A673 (cell line): ENCODE measurements around the gene METTL14. TPM values are rescaled to one million over a fixed set of nuclear protein-coding genes. Genes with fewer than 3 reads are reported as not detected.

Experiments
- BruUV-seq: library from RNA; stranded (reverse); fragments of 400-500 nt; replicated peaks from 2 replicates; lab custom pipeline; 2021; lab: Mats Ljungman, UMichigan
- CTCF ChIA-PET: fragments of 300-600 bp; sonication (Branson Sonifier 250); formaldehyde crosslinking; loops from one replicate; lab custom pipeline; 2022; ENCODE audit warnings: antibody characterized with exemption; lab: Charles Lee
- POLR2A ChIA-PET: fragments of 300-600 bp; sonication (Branson Sonifier 250); formaldehyde crosslinking; loops from one replicate; lab custom pipeline; 2022; ENCODE audit warnings: antibody characterized with exemption; ENCODE audit not compliant: low non-redundant PET; lab: Charles Lee
- DNase-seq: peaks from one replicate; pipeline ENCODE4 v3.0.0-alpha.2; 2015; ENCODE audit warnings: low spot score
- H3K27ac ChIP-seq: fragments of 200-600 bp; sonication (generic); 2 replicates; pipeline ENCODE4 v1.5.1; 2016; ENCODE audit warnings: mixed run types, low read depth, mild to moderate bottlenecking, mixed read lengths, antibody characterized with exemption, low read length; ENCODE audit not compliant: poor library complexity, severe bottlenecking
- H3K27me3 ChIP-seq: fragments of 200-600 bp; sonication (generic); replicated peaks from 2 replicates; pipeline ENCODE4 v1.6.1; 2017; ENCODE audit warnings: mixed run types, low read depth, mild to moderate bottlenecking, mixed read lengths, antibody characterized with exemption, low read length; ENCODE audit not compliant: insufficient read depth, poor library complexity
- H3K36me3 ChIP-seq: fragments of 200-600 bp; sonication (generic); 2 replicates; pipeline ENCODE4 v1.6.1; 2016; ENCODE audit warnings: mixed run types, mild to moderate bottlenecking, mixed read lengths, antibody characterized with exemption, low read length; ENCODE audit not compliant: insufficient read depth, poor library complexity, severe bottlenecking
- H3K4me1 ChIP-seq: fragments of 200-600 bp; sonication (generic); 2 replicates; pipeline ENCODE4 v1.6.1; 2017; ENCODE audit warnings: mixed run types, mild to moderate bottlenecking, mixed read lengths, antibody characterized with exemption, low read length; ENCODE audit not compliant: insufficient read depth, poor library complexity, severe bottlenecking
- H3K4me3 ChIP-seq: fragments of 200-600 bp; sonication (generic); 2 replicates; pipeline ENCODE4 v1.5.1; 2016; ENCODE audit warnings: low read depth, mixed run types, mild to moderate bottlenecking, mixed read lengths, low read length; ENCODE audit not compliant: poor library complexity, severe bottlenecking
- H3K9me3 ChIP-seq: fragments of 200-600 bp; sonication (generic); 2 replicates; pipeline ENCODE4 v1.6.1; 2016; ENCODE audit warnings: mixed run types, low read depth, mild to moderate bottlenecking, mixed read lengths, antibody characterized with exemption, low read length; ENCODE audit not compliant: poor library complexity, severe bottlenecking
- EZH2 ChIP-seq: fragments of 200-600 bp; sonication (generic); IDR thresholded peaks from 2 replicates; pipeline ENCODE4 v1.6.1; 2017; ENCODE audit warnings: borderline replicate concordance, low read depth, mild to moderate bottlenecking, mixed read lengths, antibody characterized with exemption, low read length; ENCODE audit not compliant: poor library complexity, severe bottlenecking
- intact Hi-C: fragments of 100-400 bp; cut with micrococcal nuclease; formaldehyde crosslinking; loops from one replicate; pipeline ENCODE4 v1.10.0; 2022; ENCODE audit not compliant: unreplicated experiment
- total RNA-seq: library from RNA; stranded (reverse); gene quantifications from 2 replicates; pipeline ENCODE4 v1.2.3, GENCODE V29; 2021
- TF ChIP-seq, protein P1 (sequence below): fragments of 300-800, 200-600 bp; sonication (generic); conservative IDR thresholded peaks from 2 replicates; pipeline ENCODE4 v1.5.1; 2017; ENCODE audit warnings: low read depth, mild to moderate bottlenecking, antibody characterized with exemption, low read length, moderate library complexity, mixed read lengths

The METTL14 gene
- total RNA-seq, 1 experiment from 2014 or later: 57.6 TPM

DNA sequence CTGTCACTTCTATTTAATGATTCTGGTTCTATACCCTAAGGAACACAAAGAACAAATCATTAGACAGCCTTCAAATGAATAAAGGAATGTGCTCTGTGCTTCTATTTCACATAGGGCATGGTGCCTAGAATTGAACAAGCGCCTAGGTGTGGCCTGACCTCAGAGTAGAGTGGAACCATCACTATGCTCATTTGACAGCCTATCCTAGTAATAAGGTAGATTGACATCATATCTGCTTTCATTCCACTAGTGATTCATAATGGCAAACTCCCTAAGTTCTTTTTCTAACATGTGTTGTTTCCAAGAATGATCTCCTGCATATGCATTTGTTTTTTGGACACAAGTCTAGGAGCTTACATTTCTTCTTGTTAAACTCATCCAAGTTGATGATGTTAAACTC lies 36.6 kb downstream of the METTL14 start:
- H3K36me3 ChIP-seq: peaks cover 4% of the 10 kb centered on the region
- TF ChIP-seq, protein P1, sequence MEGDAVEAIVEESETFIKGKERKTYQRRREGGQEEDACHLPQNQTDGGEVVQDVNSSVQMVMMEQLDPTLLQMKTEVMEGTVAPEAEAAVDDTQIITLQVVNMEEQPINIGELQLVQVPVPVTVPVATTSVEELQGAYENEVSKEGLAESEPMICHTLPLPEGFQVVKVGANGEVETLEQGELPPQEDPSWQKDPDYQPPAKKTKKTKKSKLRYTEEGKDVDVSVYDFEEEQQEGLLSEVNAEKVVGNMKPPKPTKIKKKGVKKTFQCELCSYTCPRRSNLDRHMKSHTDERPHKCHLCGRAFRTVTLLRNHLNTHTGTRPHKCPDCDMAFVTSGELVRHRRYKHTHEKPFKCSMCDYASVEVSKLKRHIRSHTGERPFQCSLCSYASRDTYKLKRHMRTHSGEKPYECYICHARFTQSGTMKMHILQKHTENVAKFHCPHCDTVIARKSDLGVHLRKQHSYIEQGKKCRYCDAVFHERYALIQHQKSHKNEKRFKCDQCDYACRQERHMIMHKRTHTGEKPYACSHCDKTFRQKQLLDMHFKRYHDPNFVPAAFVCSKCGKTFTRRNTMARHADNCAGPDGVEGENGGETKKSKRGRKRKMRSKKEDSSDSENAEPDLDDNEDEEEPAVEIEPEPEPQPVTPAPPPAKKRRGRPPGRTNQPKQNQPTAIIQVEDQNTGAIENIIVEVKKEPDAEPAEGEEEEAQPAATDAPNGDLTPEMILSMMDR: no peak
- TF ChIP-seq EZH2: no peak
- no peaks in the 10 kb centered on the region for H3K9me3 ChIP-seq
- H3K4me3 ChIP-seq: no peak overlapping the region
- BruUV-seq: no TSS peak
- ChIA-PET POLR2A (no interaction called here), CTCF (no interaction called here)
- no peaks in the 10 kb centered on the region for H3K4me1 ChIP-seq
- intact Hi-C loops: no loop called here
- no peak overlapping the region for H3K27ac ChIP-seq
- H3K27me3 ChIP-seq: no peaks in the 10 kb centered on the region
- DNase-seq: no peak

DNA sequence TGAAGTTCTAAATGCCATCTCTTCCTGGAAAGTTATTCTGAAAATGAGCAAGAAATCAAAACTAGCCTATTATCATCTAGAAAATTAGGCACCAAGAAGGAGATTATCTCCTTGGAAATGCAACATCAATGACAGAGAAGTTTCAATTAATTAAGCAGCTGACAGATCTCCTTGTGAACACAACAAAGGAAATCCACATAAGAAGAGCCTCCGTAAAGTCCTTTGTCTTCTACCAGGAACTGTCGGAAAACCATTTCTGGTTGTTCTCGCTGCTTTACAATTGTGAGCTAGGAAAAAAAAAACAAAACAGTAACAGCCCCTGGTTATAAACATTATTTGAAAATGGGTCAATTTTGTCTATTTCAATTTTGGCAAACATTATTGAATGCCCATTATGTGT lies 38.2 kb downstream of the METTL14 start:
- Histone ChIP-seq H3K4me1 (no peaks in the 10 kb centered on the region), H3K36me3 (peaks cover 11% of the 10 kb centered on the region), H3K27ac (no peak overlapping the region), H3K4me3 (no peak overlapping the region), H3K27me3 (no peaks in the 10 kb centered on the region), H3K9me3 (no peaks in the 10 kb centered on the region)
- no peak for TF ChIP-seq EZH2
- TF ChIP-seq, protein P1: no peak
- no peak for DNase-seq
- intact Hi-C loops: no loop called here
- CTCF ChIA-PET: no interaction called here
- BruUV-seq: no TSS peak
- POLR2A ChIA-PET: no interaction called here

DNA sequence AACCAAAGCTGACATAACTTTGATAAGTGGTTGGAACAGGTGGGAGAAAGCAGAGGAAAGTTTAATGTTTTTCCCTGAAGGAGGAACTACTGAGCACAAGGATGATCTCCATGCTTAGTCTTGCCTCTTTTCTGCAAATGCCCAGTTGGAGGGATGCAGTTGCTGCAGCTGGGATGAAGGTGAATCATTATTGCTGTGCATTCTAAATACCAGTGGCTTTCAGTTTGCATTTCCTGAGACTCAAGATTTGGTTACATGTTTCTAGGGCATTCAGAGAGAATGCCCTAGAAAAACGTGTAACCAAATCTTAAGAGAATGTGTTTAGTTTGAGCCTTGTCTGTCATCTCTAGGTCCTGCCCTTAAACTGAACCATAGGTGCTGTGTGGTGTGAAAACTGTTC lies 42.2 kb downstream of the METTL14 start:
- no peak overlapping the region for H3K27ac ChIP-seq
- H3K27me3 ChIP-seq: no peaks in the 10 kb centered on the region
- TF ChIP-seq EZH2: no peak
- TF ChIP-seq, protein P1: no peak
- no TSS peak for BruUV-seq
- no peak overlapping the region for H3K4me3 ChIP-seq
- ChIA-PET POLR2A (no interaction called here), CTCF (no interaction called here)
- H3K4me1 ChIP-seq: no peaks in the 10 kb centered on the region
- DNase-seq: no peak
- H3K9me3 ChIP-seq: no peaks in the 10 kb centered on the region
- intact Hi-C loops: no loop called here
- peaks cover 21% of the 10 kb centered on the region for H3K36me3 ChIP-seq
